CD8-positive, alpha-beta memory T cell (primary cell): ENCODE measurements around the gene TOB1. TPM values are rescaled to one million over a fixed set of nuclear protein-coding genes. Genes with fewer than 3 reads are reported as not detected.
"Not testable (repeated sequence)": the region's sequence is repeated elsewhere in the genome, so short reads cannot be mapped to it uniquely, and the experiment has no call there.

ENCODE experiments used
- CTCF ChIA-PET: fragments of 350-600 bp; sonication (Branson Sonifier 250); formaldehyde crosslinking; loops from one replicate; lab custom pipeline; 2021; ENCODE audit warnings: antibody characterized with exemption; lab: Charles Lee
- POLR2A ChIA-PET: fragments of 350-600 bp; sonication (Branson Sonifier 250); formaldehyde crosslinking; loops from one replicate; lab custom pipeline; 2021; ENCODE audit warnings: antibody characterized with exemption; lab: Charles Lee
- DNase-seq, 5 donors: peaks; one replicate each; pipeline versions ENCODE4 v3.0.0 to v3.0.0-alpha.2; 2020 to 2022; ENCODE audit warnings: mixed read lengths in 1 of 5
- H3K27ac ChIP-seq: one replicate; pipeline ENCODE4 v1.7.0; 2013; ENCODE audit warnings: low read depth, mild to moderate bottlenecking, low read length, moderate library complexity
- H3K27me3 ChIP-seq: 2 replicates; pipeline ENCODE4 v1.7.0; 2013; ENCODE audit warnings: low read length, mild to moderate bottlenecking; ENCODE audit not compliant: insufficient read depth, poor library complexity, severe bottlenecking
- H3K36me3 ChIP-seq: 2 replicates; pipeline ENCODE4 v1.7.0; 2013; ENCODE audit warnings: mild to moderate bottlenecking, low read length, moderate library complexity; ENCODE audit not compliant: insufficient read depth
- H3K4me1 ChIP-seq: 2 replicates; pipeline ENCODE4 v1.7.0; 2013; ENCODE audit warnings: mild to moderate bottlenecking, low read length, moderate library complexity; ENCODE audit not compliant: insufficient read depth
- H3K4me3 ChIP-seq: 2 replicates; pipeline ENCODE4 v1.7.0; 2013; ENCODE audit warnings: mild to moderate bottlenecking, low read length
- H3K9me3 ChIP-seq: 2 replicates; pipeline ENCODE4 v1.7.0; 2013; ENCODE audit warnings: mild to moderate bottlenecking, low read length
- H3K27ac Mint-ChIP-seq, 8 donors: one replicate each; pipeline ENCODE4 v1.8.0; 2020 to 2021; ENCODE audit warnings: mixed read lengths in 8 of 8, mild to moderate bottlenecking in 6 of 8, inconsistent platforms in 3 of 8, moderate library complexity in 3 of 8
- H3K27me3 Mint-ChIP-seq, 2 donors: one replicate each; pipeline ENCODE4 v1.8.0; 2020 to 2021; ENCODE audit warnings: mixed read lengths in 2 of 2, mild to moderate bottlenecking in 1 of 2, moderate library complexity in 1 of 2
- H3K36me3 Mint-ChIP-seq, 3 donors: one replicate each; pipeline ENCODE4 v1.8.0; 2020 to 2021; ENCODE audit warnings: mixed read lengths in 3 of 3, inconsistent platforms in 1 of 3, mild to moderate bottlenecking in 1 of 3
- H3K4me1 Mint-ChIP-seq, 3 donors: one replicate each; pipeline ENCODE4 v1.8.0; 2020 to 2021; ENCODE audit warnings: mixed read lengths in 3 of 3, inconsistent platforms in 1 of 3, mild to moderate bottlenecking in 1 of 3
- H3K4me3 Mint-ChIP-seq, 7 donors: one replicate each; pipeline ENCODE4 v1.8.0; 2020 to 2021; ENCODE audit warnings: mixed read lengths in 7 of 7, mild to moderate bottlenecking in 6 of 7, moderate library complexity in 4 of 7, inconsistent platforms in 2 of 7
- H3K9me3 Mint-ChIP-seq, 5 donors: one replicate each; pipeline ENCODE4 v1.8.0; 2020 to 2022; ENCODE audit warnings: mixed read lengths in 5 of 5, mild to moderate bottlenecking in 3 of 5, moderate library complexity in 2 of 5, inconsistent platforms in 1 of 5
- polyA plus RNA-seq: library from polyadenylated mRNA; unstranded; fragments of 300-500 nt; fragmentation: Illumina TruSeq; gene quantifications from one replicate; pipeline ENCODE4 v1.2.3, GENCODE V29; 2021
- total RNA-seq, 2 experiments: library from RNA; stranded (reverse); gene quantifications; one replicate each; pipeline ENCODE4 v1.2.3, GENCODE V29; 2021

Gene TOB1
- total and polyA plus RNA-seq, 3 experiments from 2014 or later = 32.6 to 53.4 (median 34.5) TPM

GRCh38 chr17:50902372-50903353 lies 36.5 kb upstream of the TOB1 start:
- CTCF ChIA-PET = interaction anchor here (1.3 to 3.6 kb wide), 4 partner anchors 13 to 54 kb away, joined by 4 to 12 read pairs (median 6); no protein-coding TSS in a partner anchor
- Mint-ChIP-seq H3K36me3 (no peaks in the 10 kb centered on the region), H3K27me3 (no peaks in the 10 kb centered on the region), H3K4me1 (peaks cover 30 to 37% (median 32%) of the 10 kb centered on the region in 3 donors), H3K9me3 (peaks cover 0 to 1% (median 0%) of the 10 kb centered on the region in 5 donors), H3K4me3 (peak overlapping the region in 6 of 7 donors; percentile 15 to 83 (median 46)), H3K27ac (peak overlapping the region; percentile 20 to 96 (median 89))
- no peak overlapping the region for H3K27ac ChIP-seq
- POLR2A ChIA-PET = interaction anchor here (0.5 to 1.0 kb wide), 4 partner anchors 9 to 1057 kb away, joined by 3 to 7 read pairs (median 4); partner anchors contain the start of gene TOB1
- no peak for DNase-seq
- H3K36me3 ChIP-seq = no peaks in the 10 kb centered on the region
- no peaks in the 10 kb centered on the region for H3K27me3 ChIP-seq
- H3K4me3 ChIP-seq = no peak overlapping the region
- H3K4me1 ChIP-seq = peaks cover 32% of the 10 kb centered on the region
- no peaks in the 10 kb centered on the region for H3K9me3 ChIP-seq

- Histone ChIP-seq H3K4me1 (peaks cover 24% of the 10 kb centered on the region), H3K9me3 (no peaks in the 10 kb centered on the region), H3K27me3 (no peaks in the 10 kb centered on the region), H3K4me3 (no peak overlapping the region), H3K27ac (no peak overlapping the region), H3K36me3 (no peaks in the 10 kb centered on the region)
- peaks cover 0 to 6% of the 10 kb centered on the region in 2 donors for H3K27me3 Mint-ChIP-seq
- ChIA-PET CTCF (interaction anchor here (1.2 kb wide), 1 partner anchor 16 kb away, joined by 3 read pairs; no protein-coding TSS in a partner anchor), POLR2A (interaction anchor here (0.5 to 2.0 kb wide), 2 partner anchors 34 to 37 kb away, joined by 3 to 4 read pairs; partner anchors contain the start of gene TOB1)
- H3K27ac Mint-ChIP-seq = peak overlapping the region in 1 of 8 donors; percentile 43
- H3K9me3 Mint-ChIP-seq = peaks cover 0 to 1% (median 0%) of the 10 kb centered on the region in 5 donors
- DNase-seq = no peak
- H3K4me1 Mint-ChIP-seq = peaks cover 24 to 29% (median 25%) of the 10 kb centered on the region in 3 donors
- H3K36me3 Mint-ChIP-seq = no peaks in the 10 kb centered on the region
- H3K4me3 Mint-ChIP-seq = no peak overlapping the region
Observed at GRCh38 chr17:50900383-50900892, 34.3 kb upstream of the TOB1 start.

GRCh38 chr17:50899559-50900319 lies 33.6 kb upstream of the TOB1 start:
- no peak overlapping the region for H3K4me3 ChIP-seq
- Mint-ChIP-seq H3K4me3 (no peak overlapping the region), H3K27me3 (peaks cover 0 to 6% of the 10 kb centered on the region in 2 donors)

GRCh38 chr17:50899005-50899460 lies 32.9 kb upstream of the TOB1 start:
- H3K4me3 Mint-ChIP-seq = no peak overlapping the region
- no peak for DNase-seq
- H3K36me3 Mint-ChIP-seq = no peaks in the 10 kb centered on the region
- Histone ChIP-seq H3K9me3 (no peaks in the 10 kb centered on the region), H3K27me3 (no peaks in the 10 kb centered on the region), H3K36me3 (no peaks in the 10 kb centered on the region), H3K4me1 (peaks cover 18% of the 10 kb centered on the region), H3K27ac (no peak overlapping the region), H3K4me3 (no peak overlapping the region)
- H3K27ac Mint-ChIP-seq = no peak overlapping the region
- H3K4me1 Mint-ChIP-seq = peaks cover 18 to 23% (median 22%) of the 10 kb centered on the region in 3 donors
- H3K9me3 Mint-ChIP-seq = peaks cover 0 to 1% (median 0%) of the 10 kb centered on the region in 5 donors
- CTCF ChIA-PET = no interaction called here
- H3K27me3 Mint-ChIP-seq = peaks cover 0 to 6% of the 10 kb centered on the region in 2 donors
- POLR2A ChIA-PET = interaction anchor here (0.9 to 2.0 kb wide), 2 partner anchors 33 to 38 kb away, joined by 3 to 4 read pairs; partner anchors contain the start of gene TOB1

More at GRCh38 chr17:50899559-50900319, 33.6 kb upstream of the TOB1 start:
- no peak overlapping the region for H3K27ac ChIP-seq
- no peaks in the 10 kb centered on the region for H3K36me3 ChIP-seq
- DNase-seq = no peak
- Mint-ChIP-seq H3K27ac (peak overlapping the region in 2 of 8 donors; percentile 40 to 46), H3K4me1 (peaks cover 22 to 27% (median 24%) of the 10 kb centered on the region in 3 donors), H3K9me3 (peaks cover 0 to 1% (median 0%) of the 10 kb centered on the region in 5 donors), H3K36me3 (no peaks in the 10 kb centered on the region)
- H3K9me3 ChIP-seq = no peaks in the 10 kb centered on the region
- no peaks in the 10 kb centered on the region for H3K27me3 ChIP-seq
- ChIA-PET POLR2A (interaction anchor here (0.5 to 2.0 kb wide), 2 partner anchors 34 to 36 kb away, joined by 3 to 4 read pairs; partner anchors contain the start of gene TOB1), CTCF (interaction anchor here (1.2 kb wide), 1 partner anchor 16 kb away, joined by 3 read pairs; no protein-coding TSS in a partner anchor)
- H3K4me1 ChIP-seq = peaks cover 18% of the 10 kb centered on the region

GRCh38 chr17:50898369-50899004 lies 32.3 kb upstream of the TOB1 start:
- peaks cover 16% of the 10 kb centered on the region for H3K4me1 ChIP-seq
- POLR2A ChIA-PET = interaction anchor here (0.7 to 1.3 kb wide), 3 partner anchors 33 to 51 kb away, joined by 3 read pairs; partner anchors contain the start of gene TOB1

GRCh38 chr17:50894513-50894912 lies 28.4 kb upstream of the TOB1 start:
- DNase-seq = not testable (repeated sequence)

More at GRCh38 chr17:50898369-50899004, 32.3 kb upstream of the TOB1 start:
- peaks cover 12 to 18% (median 17%) of the 10 kb centered on the region in 3 donors for H3K4me1 Mint-ChIP-seq
- Histone ChIP-seq H3K9me3 (no peaks in the 10 kb centered on the region), H3K36me3 (no peaks in the 10 kb centered on the region), H3K4me3 (no peak overlapping the region), H3K27ac (no peak overlapping the region), H3K27me3 (no peaks in the 10 kb centered on the region)
- CTCF ChIA-PET = interaction anchor here (1.5 kb wide), 1 partner anchor 58 kb away, joined by 4 read pairs; no protein-coding TSS in a partner anchor
- H3K36me3 Mint-ChIP-seq = no peaks in the 10 kb centered on the region
- H3K9me3 Mint-ChIP-seq = peaks cover 0 to 1% (median 0%) of the 10 kb centered on the region in 5 donors
- peak overlapping the region in 3 of 8 donors; percentile 4 to 47 (median 12) for H3K27ac Mint-ChIP-seq
- DNase-seq = no peak
- H3K27me3 Mint-ChIP-seq = peaks cover 0 to 6% of the 10 kb centered on the region in 2 donors
- no peak overlapping the region for H3K4me3 Mint-ChIP-seq

More at GRCh38 chr17:50894513-50894912, 28.4 kb upstream of the TOB1 start:
- H3K4me3 Mint-ChIP-seq, H3K36me3 ChIP-seq, H3K27ac Mint-ChIP-seq, H3K36me3 Mint-ChIP-seq, H3K4me3 ChIP-seq, H3K9me3 ChIP-seq, H3K27ac ChIP-seq, H3K4me1 ChIP-seq, CTCF ChIA-PET, H3K27me3 ChIP-seq, H3K27me3 Mint-ChIP-seq, POLR2A ChIA-PET, H3K9me3 Mint-ChIP-seq, H3K4me1 Mint-ChIP-seq: not testable (repeated sequence)
